ENCODE results near the gene MRPS12.

Gene MRPS12

GRCh38 chr19:38922482-38922881 is 8.3 kb upstream of the MRPS12 start:
- Histone ChIP-seq H3K9ac (ENCODE audit: low read depth, low read length) (no peak overlapping the region), H2AFZ (ENCODE audit: low read depth, low read length) (no peak overlapping the region), H3K4me1 (ENCODE audit: insufficient read depth, low read length) (no peaks in the 10 kb centered on the region), H3K36me3 (ENCODE audit: insufficient read depth, low read length) (peaks cover 48% of the 10 kb centered on the region), H3K9me3 (ENCODE audit: insufficient read depth, low read length, severe bottlenecking) (no peaks in the 10 kb centered on the region), H3K27ac (ENCODE audit: low read length) (no peak overlapping the region), H3K4me3 (ENCODE audit: low read depth in 1 of 2, low read length in 2 of 2) (no peak overlapping the region), H3K4me2 (ENCODE audit: insufficient read depth, low read length) (no peak overlapping the region), H3K27me3 (ENCODE audit: insufficient read depth, low read length, poor library complexity) (no peaks in the 10 kb centered on the region), H4K20me1 (ENCODE audit: insufficient read depth, low read length) (no peaks in the 10 kb centered on the region; the same call in 1 of the 2 replicates), H3K79me2 (ENCODE audit: insufficient read depth, low read length) (0 out of 2 replicates have a peak, but pooled peaks cover 2% of the 10 kb centered on the region)
- TF ChIP-seq CTCF (IDR thresholded peaks at IDR 0.05; ENCODE audit: borderline replicate concordance, extremely low read depth, low read length, poor library complexity, severe bottlenecking) (no peak), EZH2 (IDR thresholded peaks at IDR 0.05; ENCODE audit: borderline replicate concordance, low read depth, low read length, severe bottlenecking) (no peak)
- DNase-seq: no peak
- no peak for ATAC-seq (ENCODE audit: insufficient read depth, low read depth)

DNA sequence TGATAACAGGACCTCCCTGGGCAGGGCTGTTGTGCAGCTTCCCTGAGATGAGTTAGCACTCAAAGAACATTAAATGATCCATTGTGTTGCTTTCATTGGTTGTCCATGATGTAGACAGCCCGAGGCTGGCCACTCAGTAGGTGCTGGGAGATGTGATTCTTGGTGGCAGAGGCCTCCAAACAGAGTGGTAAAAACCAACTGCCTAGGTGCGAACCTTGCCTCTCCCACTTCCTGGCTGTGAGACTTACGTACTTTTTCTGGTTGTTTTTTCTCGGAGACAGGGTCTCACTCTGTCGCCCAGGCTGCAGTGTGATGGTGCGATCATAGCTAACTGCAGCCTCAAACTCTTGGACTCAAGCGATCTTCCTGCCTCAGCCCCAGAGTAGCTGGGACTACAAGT is 6.4 kb upstream of the MRPS12 start:
- Histone ChIP-seq H2AFZ (ENCODE audit: low read depth, low read length) (no peak overlapping the region), H3K79me2 (ENCODE audit: insufficient read depth, low read length) (peaks cover 18% of the 10 kb centered on the region), H4K20me1 (ENCODE audit: insufficient read depth, low read length) (no peaks in the 10 kb centered on the region; the same call in 1 of the 2 replicates), H3K9me3 (ENCODE audit: insufficient read depth, low read length, severe bottlenecking) (no peaks in the 10 kb centered on the region), H3K36me3 (ENCODE audit: insufficient read depth, low read length) (peaks cover 45% of the 10 kb centered on the region), H3K27me3 (ENCODE audit: insufficient read depth, low read length, poor library complexity) (no peaks in the 10 kb centered on the region), H3K9ac (ENCODE audit: low read depth, low read length) (no peak overlapping the region), H3K4me1 (ENCODE audit: insufficient read depth, low read length) (peaks cover 6% of the 10 kb centered on the region), H3K27ac (ENCODE audit: low read length) (no peak overlapping the region), H3K4me3 (ENCODE audit: low read depth in 1 of 2, low read length in 2 of 2) (no peak overlapping the region), H3K4me2 (ENCODE audit: insufficient read depth, low read length) (no peak overlapping the region)
- ATAC-seq (ENCODE audit: insufficient read depth, low read depth): no peak
- no peak for TF ChIP-seq EZH2 (IDR thresholded peaks at IDR 0.05; ENCODE audit: borderline replicate concordance, low read depth, low read length, severe bottlenecking)
- no peak for TF ChIP-seq CTCF (IDR thresholded peaks at IDR 0.05; ENCODE audit: borderline replicate concordance, extremely low read depth, low read length, poor library complexity, severe bottlenecking)
- DNase-seq: no peak

DNA sequence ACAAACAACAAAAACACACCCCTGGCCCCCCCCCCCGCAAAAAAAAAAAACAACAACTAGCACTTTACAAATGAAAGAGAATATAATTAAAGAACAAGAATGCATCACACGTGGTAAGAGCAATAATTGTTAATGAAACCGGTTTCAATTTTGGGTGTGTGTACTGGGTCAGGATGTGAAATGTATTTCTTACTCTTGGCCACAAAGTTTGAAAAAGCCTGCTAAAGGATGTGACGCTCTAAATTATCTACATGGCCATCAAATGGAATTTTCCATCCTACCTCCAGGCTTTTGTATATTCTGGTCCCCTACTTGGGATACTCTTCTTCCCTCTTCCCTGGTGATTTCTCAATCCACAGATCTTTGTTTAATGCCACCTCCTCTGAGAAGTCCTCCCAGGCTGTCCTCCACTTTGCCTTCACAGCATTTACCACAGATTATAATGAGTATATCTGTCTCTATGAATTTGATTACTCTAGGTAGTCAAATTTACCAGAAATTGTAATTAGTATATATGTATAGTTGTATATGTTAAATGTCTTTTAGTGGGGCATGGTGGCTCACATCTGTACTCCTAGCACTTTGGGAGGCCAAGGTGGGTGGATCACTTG is 2.2 kb upstream of the MRPS12 start:
- Histone ChIP-seq H4K20me1 (ENCODE audit: insufficient read depth, low read length) (peaks cover 5% of the 10 kb centered on the region; the same call in 1 of the 2 replicates), H3K36me3 (ENCODE audit: insufficient read depth, low read length) (peaks cover 43% of the 10 kb centered on the region), H3K27me3 (ENCODE audit: insufficient read depth, low read length, poor library complexity) (no peaks in the 10 kb centered on the region), H3K4me1 (ENCODE audit: insufficient read depth, low read length) (peaks cover 30% of the 10 kb centered on the region), H3K4me2 (ENCODE audit: insufficient read depth, low read length) (0 out of 2 replicates have a peak overlapping the region, but pooled peaks have one; percentile 83), H3K27ac (ENCODE audit: low read length) (no peak overlapping the region), H3K9me3 (ENCODE audit: insufficient read depth, low read length, severe bottlenecking) (no peaks in the 10 kb centered on the region), H3K9ac (ENCODE audit: low read depth, low read length) (no peak overlapping the region), H3K4me3 (ENCODE audit: low read depth in 1 of 2, low read length in 2 of 2) (no peak overlapping the region), H2AFZ (ENCODE audit: low read depth, low read length) (no peak overlapping the region), H3K79me2 (ENCODE audit: insufficient read depth, low read length) (peaks cover 44% of the 10 kb centered on the region)
- no peak for TF ChIP-seq CTCF (IDR thresholded peaks at IDR 0.05; ENCODE audit: borderline replicate concordance, extremely low read depth, low read length, poor library complexity, severe bottlenecking)
- TF ChIP-seq EZH2 (IDR thresholded peaks at IDR 0.05; ENCODE audit: borderline replicate concordance, low read depth, low read length, severe bottlenecking): no peak
- DNase-seq (no peak), ATAC-seq (ENCODE audit: insufficient read depth, low read depth) (no peak)
